Gastroesophageal sphincter (tissue), 3 donors: ENCODE data around the gene CLDN4.

Experiments
- CTCF ChIP-seq, 4 experiments: fragments of 200-600 bp in 2 of 4; fragments of 450-650 bp in 2 of 4; sonication (generic) in 1 of 4; IDR thresholded peaks; one replicate each; pipeline ENCODE4 v1.5.1; 2017 to 2019; ENCODE audit warnings: antibody characterized with exemption in 4 of 4, mild to moderate bottlenecking in 2 of 4, moderate library complexity in 2 of 4
- EP300 ChIP-seq: sonication (generic); formaldehyde crosslinking; IDR thresholded peaks from one replicate; pipeline ENCODE4 v1.6.1; 2017; ENCODE audit warnings: antibody characterized with exemption, mild to moderate bottlenecking
- POLR2A ChIP-seq, 2 donors: fragments of 450-650 bp; IDR thresholded peaks; one replicate each; pipeline ENCODE4 v1.6.1; 2017; ENCODE audit warnings: antibody characterized with exemption in 2 of 2, mild to moderate bottlenecking in 2 of 2, moderate library complexity in 1 of 2
- POLR2AphosphoS5 ChIP-seq: sonication (generic); formaldehyde crosslinking; IDR thresholded peaks from one replicate; pipeline ENCODE4 v1.6.1; 2017; ENCODE audit warnings: antibody characterized with exemption

- no peak for TF ChIP-seq EP300
- TF ChIP-seq CTCF (IDR thresholded peaks at IDR 0.05), result no peak
- no peak for TF ChIP-seq POLR2AphosphoS5
- TF ChIP-seq POLR2A (IDR thresholded peaks at IDR 0.05), result no peak
These were observed 29.2 kb upstream of the CLDN4 start for GRCh38 chr7:73801577-73801976.
